Mesenchymal stem cell (in vitro differentiated cells and primary cell): ENCODE results near the gene NPAS2.
A peak's percentile ranks its signal among the peaks of the same experiment; 100 is the strongest.

Source experiments
- DNase-seq: peaks from one replicate; pipeline ENCODE4 v3.0.0-alpha.2; 2013
- H2AFZ ChIP-seq: one replicate; pipeline ENCODE4 v1.6.1; 2013; ENCODE audit warnings: low read depth, mild to moderate bottlenecking, control low read depth, inconsistent platforms, low read length, moderate library complexity
- H2AK5ac ChIP-seq: 2 replicates; pipeline ENCODE4 v1.6.1; 2013; ENCODE audit warnings: low read length, moderate library complexity, mild to moderate bottlenecking, inconsistent platforms; ENCODE audit not compliant: severe bottlenecking
- H2BK120ac ChIP-seq: one replicate; pipeline ENCODE4 v1.6.1; 2013; ENCODE audit warnings: low read depth, mild to moderate bottlenecking, inconsistent platforms, low read length, moderate library complexity
- H2BK12ac ChIP-seq, 2 experiments: one replicate each; pipeline ENCODE4 v1.6.1; 2013; ENCODE audit warnings: inconsistent platforms in 2 of 2, low read length in 2 of 2, mild to moderate bottlenecking in 2 of 2, moderate library complexity in 2 of 2, control low read depth in 1 of 2
- H2BK15ac ChIP-seq: one replicate; pipeline ENCODE4 v1.6.1; 2013; ENCODE audit warnings: mild to moderate bottlenecking, low read depth, inconsistent platforms; ENCODE audit not compliant: poor library complexity, severe bottlenecking
- H2BK5ac ChIP-seq: 2 replicates; pipeline ENCODE4 v1.6.1; 2013; ENCODE audit warnings: low read depth, mild to moderate bottlenecking, low read length, control low read depth, inconsistent platforms; ENCODE audit not compliant: poor library complexity, severe bottlenecking
- H3K14ac ChIP-seq, 2 experiments: one replicate each; pipeline ENCODE4 v1.6.1; 2013; ENCODE audit warnings: inconsistent platforms in 2 of 2, low read length in 2 of 2, control low read depth in 1 of 2, mild to moderate bottlenecking in 1 of 2, moderate library complexity in 1 of 2
- H3K18ac ChIP-seq, 2 experiments: one replicate each; pipeline ENCODE4 v1.6.1; 2013; ENCODE audit warnings: inconsistent platforms in 2 of 2, low read length in 2 of 2, control low read depth in 1 of 2, low read depth in 1 of 2, mild to moderate bottlenecking in 1 of 2
- H3K23ac ChIP-seq, 2 experiments: one replicate each; pipeline ENCODE4 v1.6.1; 2013; ENCODE audit warnings: inconsistent platforms in 2 of 2, low read length in 2 of 2, mild to moderate bottlenecking in 2 of 2, moderate library complexity in 2 of 2, control low read depth in 1 of 2
- H3K27ac ChIP-seq: 2 replicates; pipeline ENCODE4 v1.5.1; 2013; ENCODE audit warnings: mild to moderate bottlenecking, moderate library complexity, low read length, control low read depth, inconsistent platforms; ENCODE audit not compliant: poor library complexity, severe bottlenecking
- H3K27me3 ChIP-seq, 2 experiments: 2 replicates each; pipeline versions ENCODE4 v1.6.1 to v1.7.0; 2013; ENCODE audit warnings: low read length in 2 of 2, mild to moderate bottlenecking in 2 of 2, moderate library complexity in 2 of 2, control low read depth in 1 of 2, inconsistent platforms in 1 of 2; ENCODE audit not compliant: control insufficient read depth in 1 of 2, insufficient read depth in 1 of 2
- H3K36me3 ChIP-seq, 2 experiments: 2 replicates each; pipeline versions ENCODE4 v1.6.1 to v1.7.0; 2013; ENCODE audit warnings: low read length in 2 of 2, control low read depth in 1 of 2, inconsistent platforms in 1 of 2, low read depth in 1 of 2, mild to moderate bottlenecking in 1 of 2; ENCODE audit not compliant: insufficient read depth in 2 of 2, control insufficient read depth in 1 of 2
- H3K4ac ChIP-seq, 2 experiments: one replicate each; pipeline ENCODE4 v1.6.1; 2013; ENCODE audit warnings: inconsistent platforms in 2 of 2, low read length in 2 of 2, mild to moderate bottlenecking in 2 of 2, moderate library complexity in 2 of 2, control low read depth in 1 of 2, low read depth in 1 of 2
- H3K4me1 ChIP-seq: 2 replicates; pipeline ENCODE4 v1.6.1; 2013; ENCODE audit warnings: low read depth, low read length, control low read depth; ENCODE audit not compliant: control insufficient read depth, insufficient read depth
- H3K4me2 ChIP-seq: 2 replicates; pipeline ENCODE4 v1.6.1; 2013; ENCODE audit warnings: low read length, mild to moderate bottlenecking, inconsistent platforms; ENCODE audit not compliant: poor library complexity, severe bottlenecking
- H3K4me3 ChIP-seq, 2 experiments: 2 replicates each; pipeline versions ENCODE4 v1.5.1 to v1.7.0; 2013; ENCODE audit warnings: low read length in 2 of 2, mild to moderate bottlenecking in 2 of 2, control low read depth in 1 of 2, low read depth in 1 of 2; ENCODE audit not compliant: insufficient read depth in 1 of 2
- H3K79me1 ChIP-seq: replicated peaks from 2 replicates; pipeline ENCODE4 v1.6.1; 2013; ENCODE audit warnings: mild to moderate bottlenecking, control low read depth, low read length, inconsistent platforms; ENCODE audit not compliant: poor library complexity, severe bottlenecking
- H3K9ac ChIP-seq: 2 replicates; pipeline ENCODE4 v1.7.0; 2013; ENCODE audit warnings: mild to moderate bottlenecking, low read length, moderate library complexity
- H3K9me3 ChIP-seq: 2 replicates; pipeline ENCODE4 v1.7.0; 2013; ENCODE audit warnings: mild to moderate bottlenecking, low read length; ENCODE audit not compliant: control insufficient read depth
- H4K8ac ChIP-seq: one replicate; pipeline ENCODE4 v1.6.1; 2013; ENCODE audit warnings: inconsistent platforms, mild to moderate bottlenecking, low read length, moderate library complexity
- H4K91ac ChIP-seq: one replicate; pipeline ENCODE4 v1.6.1; 2013; ENCODE audit warnings: mild to moderate bottlenecking, low read length, inconsistent platforms
- WGBS: methylation state at CpG from one replicate; pipeline ENCODE4 v1.1.7; 2013; ENCODE audit warnings: mixed read lengths; 5-methylcytosine and 5-hydroxymethylcytosine counted together

NPAS2 gene

DNA sequence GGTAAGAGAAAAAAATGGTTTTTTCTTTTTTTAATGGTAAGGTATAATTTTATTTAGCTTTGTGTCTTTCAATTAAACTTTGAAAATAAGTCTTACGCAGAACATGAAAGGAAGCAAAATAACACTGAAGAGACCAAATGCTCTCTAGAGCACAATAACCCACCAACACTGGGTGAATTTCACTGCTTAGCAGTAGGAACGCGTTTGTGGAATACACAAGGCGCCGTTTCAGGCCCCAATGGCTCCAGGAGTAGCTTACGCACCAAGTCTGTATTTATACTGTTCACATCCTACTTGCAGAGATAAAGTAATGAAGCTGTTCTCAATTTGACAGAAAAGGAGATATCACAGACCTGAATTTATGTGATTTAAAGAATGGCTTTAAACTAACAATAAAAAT, 205.6 kb downstream of the NPAS2 start:
- no peak overlapping the region for H3K9ac ChIP-seq
- H3K9me3 ChIP-seq = no peaks in the 10 kb centered on the region
- H2AFZ ChIP-seq = no peak overlapping the region
- no peak overlapping the region for H4K91ac ChIP-seq
- no peak overlapping the region for H2BK12ac ChIP-seq
- no peaks in the 10 kb centered on the region for H3K27me3 ChIP-seq
- H4K8ac ChIP-seq = no peak overlapping the region
- 93% methylated on average over 5 of the region's 6 CpGs for WGBS
- no peak overlapping the region for H3K4ac ChIP-seq
- H2BK15ac ChIP-seq = no peak overlapping the region
- H3K79me1 ChIP-seq = no peaks in the 10 kb centered on the region
- no peak overlapping the region for H3K27ac ChIP-seq
- no peak overlapping the region for H3K4me3 ChIP-seq
- H2BK5ac ChIP-seq = no peak overlapping the region
- H3K4me1 ChIP-seq = peaks cover 2% of the 10 kb centered on the region
- no peak overlapping the region for H3K4me2 ChIP-seq
- no peak for DNase-seq
- H3K36me3 ChIP-seq = peaks cover 18 to 79% of the 10 kb centered on the region in 2 experiments
- no peak overlapping the region for H3K18ac ChIP-seq
- H3K23ac ChIP-seq = no peak overlapping the region
- H2AK5ac ChIP-seq = no peak overlapping the region
- no peak overlapping the region for H2BK120ac ChIP-seq
- H3K14ac ChIP-seq = no peak overlapping the region

DNA sequence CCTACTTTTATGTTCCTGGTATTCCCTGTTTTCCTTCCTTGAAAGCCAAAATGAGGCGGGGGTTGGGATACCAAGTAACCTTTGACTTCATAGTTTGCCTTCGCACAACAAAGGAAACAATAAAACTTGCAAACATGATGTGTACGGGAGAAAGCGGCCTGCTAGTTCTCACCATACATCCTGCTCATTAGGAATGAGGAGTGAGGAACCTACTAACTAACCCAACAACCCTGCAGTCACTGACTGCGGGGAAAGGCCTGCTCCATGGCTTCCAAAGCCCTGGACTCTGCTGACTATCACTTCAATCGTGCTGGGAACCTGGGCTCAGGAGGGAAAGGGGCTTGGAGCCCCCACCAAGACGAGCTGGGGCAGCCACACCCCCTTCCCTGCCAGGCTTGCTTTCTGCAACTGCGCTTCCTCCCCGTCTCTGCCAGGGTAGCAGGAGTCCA, 206.3 kb downstream of the NPAS2 start:
- 43% methylated on average over 8 of the region's 9 CpGs for WGBS
- Histone ChIP-seq H3K27me3 (no peaks in the 10 kb centered on the region), H4K91ac (no peak overlapping the region), H4K8ac (peak overlapping the region; percentile 21), H2BK5ac (no peak overlapping the region), H3K4me3 (no peak overlapping the region), H2BK12ac (no peak overlapping the region), H3K4ac (no peak overlapping the region), H2BK120ac (no peak overlapping the region), H3K14ac (no peak overlapping the region), H3K18ac (no peak overlapping the region), H3K79me1 (no peaks in the 10 kb centered on the region), H3K27ac (no peak overlapping the region), H2AFZ (no peak overlapping the region), H3K9me3 (no peaks in the 10 kb centered on the region), H3K4me2 (no peak overlapping the region), H3K9ac (no peak overlapping the region), H3K23ac (no peak overlapping the region), H2AK5ac (no peak overlapping the region), H2BK15ac (no peak overlapping the region), H3K4me1 (peaks cover 2% of the 10 kb centered on the region), H3K36me3 (peaks cover 17 to 79% of the 10 kb centered on the region in 2 experiments)
- DNase-seq = no peak

DNA sequence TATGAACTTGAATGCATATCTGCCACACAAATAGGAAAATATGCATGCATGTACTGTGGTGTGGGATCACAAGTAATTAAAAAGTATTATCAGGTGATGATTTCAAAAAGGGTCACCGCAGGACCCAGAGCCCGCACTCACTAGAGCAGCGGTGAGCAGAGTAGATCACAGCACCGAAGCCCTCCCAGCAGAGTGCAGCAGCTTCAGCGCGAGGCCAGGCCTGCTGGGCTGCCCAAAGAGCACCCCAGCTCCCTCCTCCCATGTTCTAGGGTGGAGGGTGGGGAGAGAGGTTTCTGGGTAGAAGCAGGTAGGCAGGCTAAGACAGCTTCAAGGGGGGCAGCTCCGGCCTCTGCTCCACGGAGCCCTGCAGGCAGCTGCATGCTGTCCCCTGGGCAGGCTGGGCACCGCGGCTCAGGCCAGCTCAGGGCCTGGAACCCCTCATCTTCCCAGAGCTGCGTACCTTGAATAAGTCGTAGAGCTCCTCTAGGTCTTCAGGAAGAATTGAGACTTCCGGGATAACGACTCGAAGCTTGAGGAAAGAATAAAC, 207.1 kb downstream of the NPAS2 start:
- no peak overlapping the region for H2AK5ac ChIP-seq
- H2BK15ac ChIP-seq = no peak overlapping the region
- no peak overlapping the region for H3K9ac ChIP-seq
- H4K8ac ChIP-seq = peak overlapping the region; percentile 9
- H2BK12ac ChIP-seq = no peak overlapping the region
- H3K4me1 ChIP-seq = peaks cover 2% of the 10 kb centered on the region
- H3K4me3 ChIP-seq = no peak overlapping the region
- H3K23ac ChIP-seq = no peak overlapping the region
- H2BK5ac ChIP-seq = no peak overlapping the region
- DNase-seq = no peak
- peaks cover 13 to 75% of the 10 kb centered on the region in 2 experiments for H3K36me3 ChIP-seq
- no peak overlapping the region for H2BK120ac ChIP-seq
- no peak overlapping the region for H3K14ac ChIP-seq
- no peak overlapping the region for H3K18ac ChIP-seq
- H3K27me3 ChIP-seq = no peaks in the 10 kb centered on the region
- no peaks in the 10 kb centered on the region for H3K79me1 ChIP-seq
- no peak overlapping the region for H3K4ac ChIP-seq
- H3K27ac ChIP-seq = no peak overlapping the region
- WGBS = 95% methylated on average over 15 of the region's 15 CpGs
- H3K9me3 ChIP-seq = no peaks in the 10 kb centered on the region
- H4K91ac ChIP-seq = no peak overlapping the region
- H2AFZ ChIP-seq = no peak overlapping the region
- H3K4me2 ChIP-seq = no peak overlapping the region

DNA sequence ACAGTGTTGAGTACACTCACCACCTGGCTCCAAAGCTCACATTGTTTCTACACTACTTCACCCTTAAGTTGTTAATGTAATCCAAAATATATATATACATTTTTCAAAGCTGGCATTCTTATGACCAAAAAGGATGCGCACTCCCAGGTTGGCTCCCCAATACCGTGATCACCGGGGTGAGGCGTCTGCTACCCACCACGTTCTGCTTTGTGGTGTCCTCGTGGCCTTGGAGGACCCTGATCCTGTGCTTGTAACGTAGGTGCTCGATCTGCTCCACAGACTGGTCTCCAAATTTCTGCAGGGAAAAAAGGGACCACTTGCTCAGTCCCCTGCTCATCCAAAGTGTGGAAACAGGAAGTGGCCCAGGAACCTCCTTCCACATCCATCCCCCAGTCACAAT, 207.9 kb downstream of the NPAS2 start:
- Histone ChIP-seq H3K14ac (no peak overlapping the region), H4K8ac (no peak overlapping the region), H3K4ac (no peak overlapping the region), H3K27me3 (no peaks in the 10 kb centered on the region), H2BK12ac (no peak overlapping the region), H2AK5ac (no peak overlapping the region), H3K36me3 (peaks cover 13 to 77% of the 10 kb centered on the region in 2 experiments), H3K9ac (no peak overlapping the region), H3K4me2 (no peak overlapping the region), H3K18ac (no peak overlapping the region), H2BK120ac (no peak overlapping the region), H3K4me1 (peaks cover 2% of the 10 kb centered on the region), H2BK5ac (no peak overlapping the region), H3K23ac (no peak overlapping the region), H3K4me3 (no peak overlapping the region), H4K91ac (no peak overlapping the region), H2BK15ac (no peak overlapping the region), H3K79me1 (no peaks in the 10 kb centered on the region), H2AFZ (no peak overlapping the region), H3K27ac (no peak overlapping the region), H3K9me3 (no peaks in the 10 kb centered on the region)
- 98% methylated on average over 8 of the region's 8 CpGs for WGBS
- DNase-seq = no peak
